Measurements from ENCODE around the gene PRPF18.
A peak's percentile ranks its signal among the peaks of the same experiment; 100 is the strongest.
"Not testable (repeated sequence)": the region's sequence is repeated elsewhere in the genome, so short reads cannot be mapped to it uniquely, and the experiment has no call there.

The PRPF18 gene, protein sequence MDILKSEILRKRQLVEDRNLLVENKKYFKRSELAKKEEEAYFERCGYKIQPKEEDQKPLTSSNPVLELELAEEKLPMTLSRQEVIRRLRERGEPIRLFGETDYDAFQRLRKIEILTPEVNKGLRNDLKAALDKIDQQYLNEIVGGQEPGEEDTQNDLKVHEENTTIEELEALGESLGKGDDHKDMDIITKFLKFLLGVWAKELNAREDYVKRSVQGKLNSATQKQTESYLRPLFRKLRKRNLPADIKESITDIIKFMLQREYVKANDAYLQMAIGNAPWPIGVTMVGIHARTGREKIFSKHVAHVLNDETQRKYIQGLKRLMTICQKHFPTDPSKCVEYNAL

GRCh38 chr10:13586676-13587355 lies at the start of gene PRPF18:
TSS of gene PRPF18 (plus strand) at chr10:13586965. CDS start at chr10:13587087, 122 bp downstream.
- peak; percentile 82 for DNase-seq (ENCODE audit: low spot score)

GRCh38 chr10:13537985-13538384 lies 48.8 kb upstream of the PRPF18 start:
- not testable (repeated sequence) for DNase-seq (ENCODE audit: low spot score)

DNA sequence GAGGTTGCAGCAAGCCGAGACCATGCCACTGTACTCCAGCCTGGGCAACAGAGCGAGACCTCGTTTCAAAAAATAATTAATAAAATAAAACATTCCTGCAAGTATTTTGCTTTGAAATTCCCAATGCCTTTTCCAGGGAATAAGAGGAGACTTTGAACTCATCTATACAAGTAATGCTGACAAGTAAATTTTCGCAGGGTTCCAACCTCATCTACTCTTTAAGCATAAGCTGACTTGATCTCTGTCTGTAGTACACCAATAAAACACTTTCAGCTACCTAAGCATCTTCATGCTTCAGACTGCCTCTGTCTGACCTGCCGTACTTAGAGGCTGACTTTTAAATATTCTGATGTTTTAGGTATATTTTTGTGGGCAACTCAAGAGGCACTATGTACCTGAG lies 44.2 kb upstream of the PRPF18 start:
- DNase-seq (ENCODE audit: low spot score): no peak

- no peak for DNase-seq (ENCODE audit: low spot score)
Observed at GRCh38 chr10:13550802-13551201, 36.0 kb upstream of the PRPF18 start.

DNA sequence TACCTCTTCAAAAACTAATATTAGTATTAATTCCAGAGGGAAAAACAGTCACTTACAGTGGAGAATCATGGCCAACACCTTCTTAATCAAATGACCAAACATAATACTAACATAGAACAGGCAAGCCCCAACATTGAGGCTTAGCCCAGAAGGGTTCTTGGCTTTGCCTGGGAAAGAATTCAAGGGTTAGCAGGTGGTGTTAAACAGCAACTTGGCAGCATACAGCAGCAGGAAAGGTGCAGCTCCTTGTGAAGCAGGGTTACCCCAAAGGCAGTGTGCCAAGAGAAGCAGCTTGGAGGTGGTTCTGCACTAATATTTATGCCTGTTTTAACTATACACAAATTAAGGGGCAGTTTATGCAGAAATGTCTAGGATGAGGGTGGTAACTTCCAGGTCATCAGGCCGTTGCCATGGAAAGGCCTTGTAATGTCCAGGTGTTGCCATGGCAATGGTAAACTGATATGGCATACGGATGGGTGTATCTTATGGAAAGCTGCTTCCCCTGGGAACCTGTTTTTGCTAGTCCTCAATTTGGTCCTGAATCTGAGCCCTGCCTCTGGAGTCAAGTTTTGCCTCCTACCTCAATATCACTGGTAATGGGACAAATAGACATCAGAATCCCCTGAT lies 30.8 kb upstream of the PRPF18 start:
- DNase-seq (ENCODE audit: low spot score): no peak

DNA sequence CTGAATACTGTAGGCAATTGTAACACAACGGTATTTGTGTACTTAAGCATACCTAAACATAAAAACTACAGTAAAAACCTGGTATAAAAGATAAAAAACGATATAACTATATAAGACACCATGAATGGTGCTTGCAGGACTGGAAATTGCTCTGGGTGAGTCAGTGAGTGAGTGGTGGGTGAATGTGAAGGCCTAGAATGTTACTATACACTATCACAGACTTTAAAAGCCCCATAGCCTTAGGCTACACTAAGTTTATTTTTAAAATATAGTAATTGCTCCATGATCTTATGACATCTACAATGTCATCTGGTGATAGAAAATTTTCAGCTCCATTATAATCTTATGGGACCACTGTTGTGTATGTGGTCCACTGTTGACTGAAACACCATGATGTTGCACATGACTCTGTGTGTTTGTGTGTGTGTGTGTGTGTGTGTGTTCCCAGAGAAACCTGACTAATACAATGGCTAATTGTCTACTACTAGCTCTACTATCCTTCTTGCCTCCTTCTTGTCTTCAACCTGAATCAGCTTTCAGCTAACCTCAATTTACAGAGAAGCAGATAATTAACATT lies 27.6 kb upstream of the PRPF18 start:
- DNase-seq (ENCODE audit: low spot score): no peak

GRCh38 chr10:13560597-13560996 lies 26.2 kb upstream of the PRPF18 start:
- no peak for DNase-seq (ENCODE audit: low spot score)

DNA sequence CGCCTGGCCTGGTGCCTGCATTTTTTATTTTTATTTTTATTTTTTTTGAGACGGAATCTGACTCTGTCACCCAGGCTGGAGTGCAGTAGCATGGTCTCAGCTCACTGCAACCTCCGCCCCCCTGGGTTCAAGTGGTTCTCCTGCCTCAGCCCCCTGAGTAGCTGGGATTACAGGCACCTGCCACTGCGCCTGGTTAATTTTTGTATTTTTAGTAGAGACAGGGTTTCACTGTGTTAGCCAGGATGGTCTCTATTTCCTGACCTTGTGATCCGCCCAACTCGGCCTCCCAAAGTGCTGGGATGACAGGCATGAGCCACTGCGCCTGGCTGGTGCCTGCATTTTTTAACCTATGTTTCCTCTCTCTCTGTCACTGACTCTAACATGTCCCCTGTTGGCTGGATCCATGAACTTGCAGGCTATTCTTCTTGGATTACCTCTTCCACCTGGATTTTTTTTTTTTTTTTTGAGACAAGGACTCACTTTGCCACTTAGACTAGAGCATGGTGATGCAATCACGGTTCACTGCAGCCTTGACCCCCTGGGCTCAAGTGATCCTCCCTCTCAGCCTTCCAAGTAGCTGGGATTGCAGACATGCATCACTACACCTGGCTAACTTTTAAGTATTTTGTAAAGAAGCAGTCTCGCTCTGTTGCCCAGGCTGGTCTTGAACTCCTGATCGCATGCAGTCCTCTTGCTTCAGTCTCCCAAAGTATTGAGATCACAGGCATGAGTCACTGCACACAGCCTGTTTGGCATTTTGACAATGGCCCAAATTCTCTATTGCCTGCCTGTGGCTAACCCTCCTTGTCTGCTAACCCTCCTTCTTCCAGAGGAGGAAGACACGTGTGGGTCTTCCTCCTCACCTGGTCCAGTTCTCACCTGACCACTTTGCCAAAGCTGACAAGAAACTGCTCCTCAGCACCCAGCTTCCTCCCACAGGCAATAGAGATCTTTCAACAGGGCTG lies 23.0 kb upstream of the PRPF18 start:
- DNase-seq (ENCODE audit: low spot score): no peak

GRCh38 chr10:13564576-13564975 lies 22.2 kb upstream of the PRPF18 start:
- no peak for DNase-seq (ENCODE audit: low spot score)

DNA sequence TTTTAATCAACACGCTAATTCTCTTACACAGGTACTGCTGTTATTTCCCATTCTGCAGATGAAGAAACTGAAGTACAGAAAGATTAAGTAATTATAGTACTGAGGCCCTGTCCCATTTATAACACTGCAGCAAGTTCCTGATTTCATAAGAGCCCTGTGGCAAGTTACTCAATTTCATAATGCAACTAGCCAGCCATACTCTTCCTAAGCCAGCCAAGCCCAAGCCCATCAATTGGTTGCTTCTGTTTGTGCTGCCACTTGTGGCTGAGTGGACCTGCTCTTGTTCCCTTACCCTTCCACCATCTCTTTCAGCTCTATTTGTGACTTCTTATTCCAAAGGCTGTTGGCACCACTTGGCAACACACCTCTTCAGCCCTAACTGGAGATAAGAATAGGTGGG lies 19.7 kb upstream of the PRPF18 start:
- no peak for DNase-seq (ENCODE audit: low spot score)

- DNase-seq (ENCODE audit: low spot score): no peak
Observed at GRCh38 chr10:13571541-13571940, 15.2 kb upstream of the PRPF18 start.

GRCh38 chr10:13573960-13574359 lies 12.8 kb upstream of the PRPF18 start:
- no peak for DNase-seq (ENCODE audit: low spot score)

DNA sequence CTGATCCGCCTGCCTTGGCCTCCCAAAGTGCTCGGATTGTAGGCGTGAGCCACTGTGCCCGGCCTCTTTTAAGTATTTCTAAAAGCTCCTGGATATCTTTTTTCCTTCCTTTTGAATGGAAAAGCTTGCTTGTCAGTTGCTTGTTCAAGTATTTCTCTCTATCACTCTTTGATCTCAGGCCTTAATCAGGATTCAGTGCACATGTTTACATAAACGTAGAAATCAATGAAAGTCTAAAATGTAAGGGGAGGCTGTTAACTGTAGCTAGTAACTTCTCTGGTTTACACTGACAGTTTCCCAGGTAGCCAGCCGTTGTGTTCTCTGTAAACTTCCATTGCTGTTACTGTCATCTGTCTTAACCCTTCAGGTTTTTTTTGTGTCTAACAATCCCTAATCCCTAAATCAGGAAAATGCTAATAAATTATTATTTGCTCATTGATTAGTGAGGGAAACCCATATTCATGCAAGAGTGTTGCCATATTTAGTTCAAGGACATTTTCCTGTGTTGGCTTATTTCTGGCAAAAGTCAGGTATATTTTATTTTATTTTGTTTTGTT lies 1.5 kb upstream of the PRPF18 start:
- no peak for DNase-seq (ENCODE audit: low spot score)

GRCh38 chr10:13585943-13586342 lies 822 bp upstream of the PRPF18 start:
- no peak for DNase-seq (ENCODE audit: low spot score)

- DNase-seq (ENCODE audit: low spot score): no peak
Observed at GRCh38 chr10:13587391-13587790, 626 bp downstream of the PRPF18 start.

- no peak for DNase-seq (ENCODE audit: low spot score)
Observed at GRCh38 chr10:13589316-13589715, 2.6 kb downstream of the PRPF18 start.

- no peak for DNase-seq (ENCODE audit: low spot score)
Observed at GRCh38 chr10:13590886-13591285, 4.1 kb downstream of the PRPF18 start.

DNA sequence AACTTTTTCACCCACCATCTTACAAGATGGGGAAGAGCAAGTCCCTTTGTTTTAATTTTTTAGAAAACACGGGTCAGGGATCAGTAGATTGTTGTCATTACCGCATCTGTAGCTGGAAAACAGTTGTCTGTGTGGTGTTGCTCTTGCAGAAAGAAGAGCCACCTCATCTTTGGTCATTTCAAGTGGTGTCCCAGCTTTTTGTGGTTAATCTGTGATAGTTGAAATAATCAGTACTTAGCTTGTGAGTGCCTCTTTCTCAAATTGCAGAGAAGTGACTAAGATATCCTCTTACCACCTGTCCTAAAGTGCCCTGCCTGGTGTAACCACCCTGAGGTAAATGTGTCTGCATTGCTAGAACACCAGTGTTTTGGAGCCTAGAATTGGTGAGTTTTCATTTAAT lies 5.5 kb downstream of the PRPF18 start:
- no peak for DNase-seq (ENCODE audit: low spot score)

- no peak for DNase-seq (ENCODE audit: low spot score)
Observed at GRCh38 chr10:13593535-13593934, 6.8 kb downstream of the PRPF18 start.

GRCh38 chr10:13594641-13595040 lies 7.9 kb downstream of the PRPF18 start:
- no peak for DNase-seq (ENCODE audit: low spot score)

DNA sequence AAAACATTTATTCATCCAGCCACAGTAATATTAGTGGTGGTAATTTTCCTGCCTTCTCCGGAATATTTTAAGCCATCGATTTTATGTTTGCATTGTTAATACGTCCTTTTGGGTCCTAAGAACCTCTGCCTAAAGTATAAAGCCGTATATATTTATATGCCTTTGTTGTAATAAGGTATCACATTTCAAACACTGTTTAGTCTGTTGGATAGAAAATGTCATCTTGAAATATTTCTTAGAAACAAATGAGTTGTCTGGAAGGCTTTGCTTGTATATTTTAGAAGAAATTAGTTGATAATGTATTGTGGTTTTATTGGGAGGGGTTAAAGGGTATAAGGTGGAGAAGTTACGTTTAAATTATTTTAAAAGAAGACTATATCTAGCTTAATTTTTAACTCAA lies 11.1 kb downstream of the PRPF18 start:
- no peak for DNase-seq (ENCODE audit: low spot score)
